ENCODE data around the gene SCAMP3.

GRCh38 chr1:155263067-155263466 is 907 bp upstream of the SCAMP3 start:
- TF ChIP-seq CTCF (IDR thresholded peaks at IDR 0.05; ENCODE audit: poor library complexity, severe bottlenecking), result no peak
- TF ChIP-seq EP300 (conservative IDR thresholded peaks at IDR 0.05; ENCODE audit: poor library complexity, severe bottlenecking), result no peak
- no peak for TF ChIP-seq TAF1 (IDR thresholded peaks at IDR 0.05; ENCODE audit: low read depth)
- TF ChIP-seq SMC3 (conservative IDR thresholded peaks at IDR 0.05; ENCODE audit: poor library complexity), result no peak
- no peak for TF ChIP-seq EZH2 (IDR thresholded peaks at IDR 0.05; ENCODE audit: borderline replicate concordance, insufficient read depth, low read length, poor library complexity, severe bottlenecking)
- no peak for TF ChIP-seq POLR2AphosphoS5 (IDR thresholded peaks at IDR 0.05)
- TF ChIP-seq, protein P1, sequence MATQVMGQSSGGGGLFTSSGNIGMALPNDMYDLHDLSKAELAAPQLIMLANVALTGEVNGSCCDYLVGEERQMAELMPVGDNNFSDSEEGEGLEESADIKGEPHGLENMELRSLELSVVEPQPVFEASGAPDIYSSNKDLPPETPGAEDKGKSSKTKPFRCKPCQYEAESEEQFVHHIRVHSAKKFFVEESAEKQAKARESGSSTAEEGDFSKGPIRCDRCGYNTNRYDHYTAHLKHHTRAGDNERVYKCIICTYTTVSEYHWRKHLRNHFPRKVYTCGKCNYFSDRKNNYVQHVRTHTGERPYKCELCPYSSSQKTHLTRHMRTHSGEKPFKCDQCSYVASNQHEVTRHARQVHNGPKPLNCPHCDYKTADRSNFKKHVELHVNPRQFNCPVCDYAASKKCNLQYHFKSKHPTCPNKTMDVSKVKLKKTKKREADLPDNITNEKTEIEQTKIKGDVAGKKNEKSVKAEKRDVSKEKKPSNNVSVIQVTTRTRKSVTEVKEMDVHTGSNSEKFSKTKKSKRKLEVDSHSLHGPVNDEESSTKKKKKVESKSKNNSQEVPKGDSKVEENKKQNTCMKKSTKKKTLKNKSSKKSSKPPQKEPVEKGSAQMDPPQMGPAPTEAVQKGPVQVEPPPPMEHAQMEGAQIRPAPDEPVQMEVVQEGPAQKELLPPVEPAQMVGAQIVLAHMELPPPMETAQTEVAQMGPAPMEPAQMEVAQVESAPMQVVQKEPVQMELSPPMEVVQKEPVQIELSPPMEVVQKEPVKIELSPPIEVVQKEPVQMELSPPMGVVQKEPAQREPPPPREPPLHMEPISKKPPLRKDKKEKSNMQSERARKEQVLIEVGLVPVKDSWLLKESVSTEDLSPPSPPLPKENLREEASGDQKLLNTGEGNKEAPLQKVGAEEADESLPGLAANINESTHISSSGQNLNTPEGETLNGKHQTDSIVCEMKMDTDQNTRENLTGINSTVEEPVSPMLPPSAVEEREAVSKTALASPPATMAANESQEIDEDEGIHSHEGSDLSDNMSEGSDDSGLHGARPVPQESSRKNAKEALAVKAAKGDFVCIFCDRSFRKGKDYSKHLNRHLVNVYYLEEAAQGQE (IDR thresholded peaks at IDR 0.05; ENCODE audit: borderline replicate concordance), result no peak
- no peak for TF ChIP-seq MXI1 (conservative IDR thresholded peaks at IDR 0.05; ENCODE audit: poor library complexity, severe bottlenecking)
